ENCODE data around the gene TEKTIP1.

Gene TEKTIP1

GRCh38 chr19:3538258-3538929 lies 580 bp upstream of the TEKTIP1 start:
- no peak for DNase-seq (ENCODE audit: low spot score)

GRCh38 chr19:3539756-3540118 lies 763 bp downstream of the TEKTIP1 start:
- DNase-seq (ENCODE audit: low spot score), result no peak

GRCh38 chr19:3543150-3544057 lies 4.4 kb downstream of the TEKTIP1 start:
- DNase-seq (ENCODE audit: low spot score), result no peak

GRCh38 chr19:3544058-3544376 lies 5.0 kb downstream of the TEKTIP1 start:
- no peak for DNase-seq (ENCODE audit: low spot score)

- peak; percentile 79 for DNase-seq (ENCODE audit: low spot score)
Measured at GRCh38 chr19:3544742-3545668, 6.0 kb downstream of the TEKTIP1 start.

GRCh38 chr19:3545669-3546034 lies 6.7 kb downstream of the TEKTIP1 start:
- no peak for DNase-seq (ENCODE audit: low spot score)

GRCh38 chr19:3546119-3546518 lies 7.1 kb downstream of the TEKTIP1 start:
- DNase-seq (ENCODE audit: low spot score), result no peak

- peak; percentile 45 for DNase-seq (ENCODE audit: low spot score)
Measured at GRCh38 chr19:3547301-3547731, 8.3 kb downstream of the TEKTIP1 start.

GRCh38 chr19:3547767-3548282 lies 8.9 kb downstream of the TEKTIP1 start:
- DNase-seq (ENCODE audit: low spot score), result no peak

GRCh38 chr19:3548606-3549005 lies 9.6 kb downstream of the TEKTIP1 start:
- no peak for DNase-seq (ENCODE audit: low spot score)

- DNase-seq (ENCODE audit: low spot score), result no peak
Measured at GRCh38 chr19:3549816-3550215, 10.8 kb downstream of the TEKTIP1 start.

GRCh38 chr19:3550947-3551791 lies 12.2 kb downstream of the TEKTIP1 start:
- DNase-seq (ENCODE audit: low spot score), result no peak

GRCh38 chr19:3551792-3552095 lies 12.8 kb downstream of the TEKTIP1 start:
- DNase-seq (ENCODE audit: low spot score), result no peak

GRCh38 chr19:3554254-3555083 lies 15.5 kb downstream of the TEKTIP1 start:
- DNase-seq (ENCODE audit: low spot score), result peak; percentile 41

GRCh38 chr19:3555653-3556422 lies 16.9 kb downstream of the TEKTIP1 start:
- DNase-seq (ENCODE audit: low spot score), result no peak

- no peak for DNase-seq (ENCODE audit: low spot score)
Measured at GRCh38 chr19:3556423-3556977, 17.5 kb downstream of the TEKTIP1 start.

- peak; percentile 36 for DNase-seq (ENCODE audit: low spot score)
Measured at GRCh38 chr19:3556978-3557460, 18.0 kb downstream of the TEKTIP1 start.

GRCh38 chr19:3557461-3558248 lies 18.7 kb downstream of the TEKTIP1 start, which contains the start of gene MFSD12:
Gene MFSD12, minus strand, starts transcription at chr19:3557586. Its CDS starts 183 bp downstream, at chr19:3557403.
- DNase-seq (ENCODE audit: low spot score), result peak; percentile 95

Measured in activated CD4-positive, alpha-beta T cell treated with anti-CD3 and anti-CD28 coated beads, Interleukin-2, Interleukin-4, amounts not matched to agents 100 ng/mL and 50 ng/mL, durations not matched to agents 16 hours and 8 hours (primary cell).